ENCODE measurements around the gene NFU1. TPM values are rescaled to one million over a fixed set of nuclear protein-coding genes. Genes with fewer than 3 reads are reported as not detected.
A peak's percentile ranks its signal among the peaks of the same experiment; 100 is the strongest.
"Not testable (repeated sequence)": the region's sequence is repeated elsewhere in the genome, so short reads cannot be mapped to it uniquely, and the experiment has no call there.

Gene NFU1
- total and polyA plus RNA-seq, 2 experiments from 2014 or later: 82.6 to 131 TPM

GRCh38 chr2:69424419-69424818 lies 12.8 kb downstream of the NFU1 start:
- TF ChIP-seq CTCF (IDR thresholded peaks at IDR 0.05; ENCODE audit: low read depth, low read length): no peak

GRCh38 chr2:69422198-69422597 lies 15.0 kb downstream of the NFU1 start:
- Histone ChIP-seq H3K36me3 (peaks cover 23% of the 10 kb centered on the region), H3K27ac (no peak overlapping the region), H3K27me3 (no peaks in the 10 kb centered on the region), H3K9me3 (ENCODE audit: low read depth) (no peaks in the 10 kb centered on the region), H3K4me3 (no peak overlapping the region), H3K4me1 (ENCODE audit: low read depth) (no peaks in the 10 kb centered on the region)
- peak in 1 of 2 donors; percentile 5 for DNase-seq (ENCODE audit: low read depth in 1 of 2, low spot score in 1 of 2)
- no peak for TF ChIP-seq CTCF (IDR thresholded peaks at IDR 0.05; ENCODE audit: low read depth, low read length)

More at GRCh38 chr2:69424419-69424818, 12.8 kb downstream of the NFU1 start:
- Histone ChIP-seq H3K27ac (no peak overlapping the region), H3K27me3 (no peaks in the 10 kb centered on the region), H3K4me1 (ENCODE audit: low read depth) (no peaks in the 10 kb centered on the region), H3K36me3 (peaks cover 26% of the 10 kb centered on the region), H3K9me3 (ENCODE audit: low read depth) (no peaks in the 10 kb centered on the region), H3K4me3 (no peak overlapping the region)
- no peak for DNase-seq (ENCODE audit: low read depth in 1 of 2, low spot score in 1 of 2)

- not testable (repeated sequence) for H3K27ac ChIP-seq; H3K9me3 ChIP-seq (ENCODE audit: low read depth); DNase-seq (ENCODE audit: low read depth in 1 of 2, low spot score in 1 of 2); H3K4me1 ChIP-seq (ENCODE audit: low read depth); H3K4me3 ChIP-seq; H3K27me3 ChIP-seq
- H3K36me3 ChIP-seq: peaks cover 29% of the 10 kb centered on the region
Observed at GRCh38 chr2:69419111-69419510, 18.1 kb downstream of the NFU1 start.

GRCh38 chr2:69416147-69416546 lies 21.1 kb downstream of the NFU1 start:
- no peak for TF ChIP-seq CTCF (IDR thresholded peaks at IDR 0.05; ENCODE audit: low read depth, low read length)
- Histone ChIP-seq H3K27me3 (no peaks in the 10 kb centered on the region), H3K36me3 (peaks cover 28% of the 10 kb centered on the region), H3K4me3 (no peak overlapping the region), H3K4me1 (ENCODE audit: low read depth) (no peaks in the 10 kb centered on the region), H3K27ac (no peak overlapping the region), H3K9me3 (ENCODE audit: low read depth) (no peaks in the 10 kb centered on the region)
- no peak for DNase-seq (ENCODE audit: low read depth in 1 of 2, low spot score in 1 of 2)

GRCh38 chr2:69411120-69411519 lies 26.1 kb downstream of the NFU1 start:
- Histone ChIP-seq H3K27ac (no peak overlapping the region), H3K4me3 (no peak overlapping the region), H3K9me3 (ENCODE audit: low read depth) (no peaks in the 10 kb centered on the region), H3K4me1 (ENCODE audit: low read depth) (no peaks in the 10 kb centered on the region), H3K27me3 (no peaks in the 10 kb centered on the region), H3K36me3 (peaks cover 26% of the 10 kb centered on the region)
- no peak for DNase-seq (ENCODE audit: low read depth in 1 of 2, low spot score in 1 of 2)
- no peak for TF ChIP-seq CTCF (IDR thresholded peaks at IDR 0.05; ENCODE audit: low read depth, low read length)

GRCh38 chr2:69405306-69405705 lies 31.9 kb downstream of the NFU1 start:
- Histone ChIP-seq H3K27ac (no peak overlapping the region), H3K4me1 (ENCODE audit: low read depth) (no peaks in the 10 kb centered on the region), H3K4me3 (no peak overlapping the region), H3K27me3 (no peaks in the 10 kb centered on the region), H3K36me3 (peaks cover 36% of the 10 kb centered on the region), H3K9me3 (ENCODE audit: low read depth) (no peaks in the 10 kb centered on the region)
- no peak for DNase-seq (ENCODE audit: low read depth in 1 of 2, low spot score in 1 of 2)
- TF ChIP-seq CTCF (IDR thresholded peaks at IDR 0.05; ENCODE audit: low read depth, low read length): no peak
